ENCODE data around the gene FTO. TPM values are rescaled to one million over a fixed set of nuclear protein-coding genes. Genes with fewer than 3 reads are reported as not detected.

FTO gene
- polyA plus RNA-seq, 2 of the 4 experiments (the other 2 are of a cell fraction) = 48.7 to 101 TPM

GRCh38 chr16:54106057-54106456 lies 402.1 kb downstream of the FTO start:
- no peak for FAIRE-seq
- no peak for DNase-seq (ENCODE audit: low read depth in 1 of 2, low spot score in 1 of 2)
- no peak overlapping the region for H3K4me3 ChIP-seq
- H3K4me2 ChIP-seq = no peak overlapping the region
- no peak for ATAC-seq
- 0 out of 3 replicates have a peak, but pooled peaks cover 3% of the 10 kb centered on the region for H3K4me1 ChIP-seq
- WGBS (ENCODE audit: missing lambda C conversion rate) = 87% methylated on average over 5 of the region's 5 CpGs
- ChIA-PET CTCF (no interaction called here), POLR2A (no interaction called here)
- no peak overlapping the region for H3K27ac ChIP-seq
- no peaks in the 10 kb centered on the region for H3K9me3 ChIP-seq
- TF ChIP-seq HOXA7 (CRISPR knock-in tag; IDR thresholded peaks at IDR 0.05) = no peak
- TF ChIP-seq TFCP2L1 (CRISPR knock-in tag; IDR thresholded peaks at IDR 0.05) = no peak
- no peak for TF ChIP-seq NPAS2 (CRISPR knock-in tag; IDR thresholded peaks at IDR 0.05; ENCODE audit: borderline replicate concordance)
- no peak for TF ChIP-seq RARB (CRISPR knock-in tag; IDR thresholded peaks at IDR 0.05)
- TF ChIP-seq BCL3 (IDR thresholded peaks at IDR 0.05) = no peak
- no peak for TF ChIP-seq CTCF (IDR thresholded peaks at IDR 0.05)
- TF ChIP-seq KDM1A (IDR thresholded peaks at IDR 0.05; ENCODE audit: low read depth) = no peak
- TF ChIP-seq FOSB (CRISPR knock-in tag; IDR thresholded peaks at IDR 0.05) = no peak

GRCh38 chr16:54107583-54108202 lies 403.7 kb downstream of the FTO start:
- DNase-seq (ENCODE audit: low read depth in 1 of 2, low spot score in 1 of 2) = peak in 1 of 2 experiments; percentile 4
- 74% methylated on average over 7 of the region's 7 CpGs for WGBS (ENCODE audit: missing lambda C conversion rate)
- no peak overlapping the region for H3K4me2 ChIP-seq
- POLR2A ChIA-PET = no interaction called here
- no peak for TF ChIP-seq POLR2AphosphoS2 (conservative IDR thresholded peaks at IDR 0.05; ENCODE audit: low read length)
- TF ChIP-seq FOSB (CRISPR knock-in tag; IDR thresholded peaks at IDR 0.05) = no peak
- no peak for TF ChIP-seq NFE2L2 (conservative IDR thresholded peaks at IDR 0.05; ENCODE audit: low read length)
- no peak for TF ChIP-seq EHF (CRISPR knock-in tag; IDR thresholded peaks at IDR 0.05)
- no peak for TF ChIP-seq NPAS2 (CRISPR knock-in tag; IDR thresholded peaks at IDR 0.05; ENCODE audit: borderline replicate concordance)
- TF ChIP-seq RNF2 (IDR thresholded peaks at IDR 0.05; ENCODE audit: borderline replicate concordance, low read depth) = no peak
- TF ChIP-seq EP300 (IDR thresholded peaks at IDR 0.05) = no peak
- TF ChIP-seq SMC3 (IDR thresholded peaks at IDR 0.05) = no peak
- CTCF ChIA-PET = no interaction called here
- FAIRE-seq = no peak
- H3K4me1 ChIP-seq = 0 out of 3 replicates have a peak, but pooled peaks cover 3% of the 10 kb centered on the region
- ATAC-seq = no peak
- no peak overlapping the region for H3K4me3 ChIP-seq
- H3K9me3 ChIP-seq = no peaks in the 10 kb centered on the region
- no peak overlapping the region for H3K27ac ChIP-seq

GRCh38 chr16:54110016-54110981 lies 406.3 kb downstream of the FTO start:
- Histone ChIP-seq H3K4me1 (0 out of 3 replicates have a peak, but pooled peaks cover 3% of the 10 kb centered on the region), H3K27ac (no peak overlapping the region), H3K4me2 (no peak overlapping the region), H3K4me3 (no peak overlapping the region), H3K9me3 (no peaks in the 10 kb centered on the region)
- DNase-seq (ENCODE audit: low read depth in 1 of 2, low spot score in 1 of 2) (no peak), FAIRE-seq (no peak), ATAC-seq (no peak)
- POLR2A ChIA-PET = no interaction called here
- 80% methylated on average over 16 of the region's 16 CpGs for WGBS (ENCODE audit: missing lambda C conversion rate)
- CTCF ChIA-PET = interaction anchor here (1.4 kb wide), 1 partner anchor 33 kb away, joined by 3 read pairs; no protein-coding TSS in a partner anchor
- TF ChIP-seq CBX8 (IDR thresholded peaks at IDR 0.05) (no peak), ELK1 (IDR thresholded peaks at IDR 0.05; ENCODE audit: low read depth, low read length) (no peak), BHLHE40 (IDR thresholded peaks at IDR 0.05; ENCODE audit: low read depth, low read length) (no peak), HOXB13 (CRISPR knock-in tag; IDR thresholded peaks at IDR 0.05; ENCODE audit: low read depth) (no peak), FOSB (CRISPR knock-in tag; IDR thresholded peaks at IDR 0.05) (no peak), POLR2AphosphoS2 (conservative IDR thresholded peaks at IDR 0.05; ENCODE audit: low read length) (no peak), MYC (IDR thresholded peaks at IDR 0.05; ENCODE audit: borderline replicate concordance, low read length) (no peak), EHF (CRISPR knock-in tag; IDR thresholded peaks at IDR 0.05) (no peak), KDM1A (IDR thresholded peaks at IDR 0.05; ENCODE audit: low read depth) (no peak), SREBF2 (IDR thresholded peaks at IDR 0.05) (no peak), HOXA7 (CRISPR knock-in tag; IDR thresholded peaks at IDR 0.05) (no peak), TP53 (CRISPR knock-in tag; IDR thresholded peaks at IDR 0.05) (no peak), TFCP2L1 (CRISPR knock-in tag; IDR thresholded peaks at IDR 0.05) (no peak), GATA3 (IDR thresholded peaks at IDR 0.05; ENCODE audit: borderline replicate concordance) (no peak), HES2 (IDR thresholded peaks at IDR 0.05) (no peak), JUN (IDR thresholded peaks at IDR 0.05) (no peak), CBX2 (IDR thresholded peaks at IDR 0.05; ENCODE audit: borderline replicate concordance, low read depth) (no peak), ZFP36 (IDR thresholded peaks at IDR 0.05; ENCODE audit: borderline replicate concordance, partially characterized antibody) (no peak), PBX3 (IDR thresholded peaks at IDR 0.05) (no peak)

All from A549 (cell line).